Right ventricle myocardium superior (tissue), 1 donor: ENCODE results near the gene DMRT1. TPM values are rescaled to one million over a fixed set of nuclear protein-coding genes. Genes with fewer than 3 reads are reported as not detected.
A peak's percentile ranks its signal among the peaks of the same experiment; 100 is the strongest.

Experiments
- ATAC-seq: fragments of 200-7000 bp; cut with Tn5 transposase; one replicate; pipeline ENCODE4 v1.9.1; 2020; ENCODE audit warnings: mild to moderate bottlenecking; ENCODE audit not compliant: poor library complexity
- DNase-seq: peaks from one replicate; pipeline ENCODE4 v3.0.0-alpha.2; 2020
- intact Hi-C: fragments of 100-400 bp; cut with DNase I; formaldehyde crosslinking; loops from one replicate; pipeline ENCODE4 v1.11.2; 2022
- total RNA-seq: library from RNA; stranded (reverse); fragmentation: NEBNext Ultra II Directional; extraction: Animal tissue kit (Norgen Biotek cat#: 25700); gene quantifications from one replicate; pipeline ENCODE4 v1.2.1, GENCODE V29; 2021
- donor health status: DM: no; HTN: yes; CAD: no; lungs with severe emphysema.

DMRT1 gene
- total RNA-seq, 1 donor from 2014 or later, result not detected

DNA sequence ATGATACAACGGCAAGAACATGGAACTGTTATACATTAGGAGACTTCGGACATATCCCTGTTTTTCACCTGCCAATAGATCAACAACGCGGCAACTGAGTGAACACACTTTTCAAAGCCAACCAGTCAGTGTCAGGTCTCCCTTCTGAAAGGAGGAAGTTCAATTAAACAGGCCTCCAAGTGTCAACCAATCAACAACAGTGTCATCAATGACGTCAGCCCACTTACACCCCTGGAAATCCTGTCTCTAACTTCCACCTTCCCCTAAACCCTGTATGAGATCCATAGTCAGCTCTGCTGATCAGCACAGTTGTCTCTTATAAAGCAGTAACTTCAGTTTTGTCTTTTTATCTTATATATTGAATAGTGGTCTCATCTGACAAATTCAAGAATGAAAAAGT is 171.5 kb downstream of the DMRT1 start:
- intact Hi-C loops, result no loop called here
- no peak for ATAC-seq
- DNase-seq, result no peak

DNA sequence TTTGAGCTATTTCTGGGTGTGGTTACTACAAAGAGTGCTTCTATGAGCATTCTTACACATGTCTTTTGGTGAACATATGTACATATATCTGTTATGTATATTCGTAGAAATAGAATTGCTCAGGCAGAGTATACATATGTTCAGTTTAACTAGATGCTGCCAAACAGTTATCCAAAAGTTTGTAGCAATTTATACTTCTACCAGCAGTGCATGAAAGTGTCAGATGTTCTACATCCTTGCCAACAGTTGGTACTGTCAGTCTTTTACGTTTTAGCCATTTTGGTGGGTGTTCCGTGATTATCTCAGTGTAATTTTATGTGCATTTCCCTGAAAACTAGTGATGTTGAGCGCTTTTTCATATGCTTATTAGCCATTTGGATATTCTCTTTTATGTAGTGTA is 172.7 kb downstream of the DMRT1 start:
- intact Hi-C loops, result no loop called here

DNA sequence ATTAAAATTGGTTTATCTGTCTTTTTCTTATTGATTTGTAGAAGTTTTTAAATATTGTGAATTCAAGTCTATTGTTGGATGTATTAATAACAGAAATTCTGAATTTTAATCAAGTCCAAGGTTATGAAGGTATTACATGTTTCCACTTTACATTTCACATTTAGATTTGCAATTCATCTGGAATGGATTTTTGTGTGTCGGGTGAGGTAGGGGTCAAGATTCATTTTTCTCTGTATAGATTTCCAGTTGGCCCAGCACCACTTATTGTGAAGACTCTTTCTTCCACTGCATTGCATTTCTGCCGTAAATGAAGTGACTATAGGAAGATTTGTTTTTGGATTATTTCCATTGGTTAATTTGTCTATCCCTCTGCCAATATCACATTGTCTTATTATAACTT is 173.1 kb downstream of the DMRT1 start:
- DNase-seq (no peak), ATAC-seq (no peak)
- intact Hi-C loops, result no loop called here

More for the DNA sequence above, 172.7 kb downstream of the DMRT1 start:
- no peak for DNase-seq
- no peak for ATAC-seq

- intact Hi-C loops, result no loop called here
- peak; percentile 60 for ATAC-seq
Observed at GRCh38 chr9:1018121-1018520, 176.6 kb downstream of the DMRT1 start.

More at GRCh38 chr9:1018121-1018520, 176.6 kb downstream of the DMRT1 start:
- no peak for DNase-seq

Other genes starting within 250 kb of the DMRT1 start
- gene DMRT3, start 135.0 kb downstream of the DMRT1 start, total RNA-seq, result not detected
- not detected for gene DMRT2, start 208.7 kb downstream of the DMRT1 start, total RNA-seq